RKO (cell line): ENCODE results near the gene CCT3.
"Not testable (repeated sequence)": the region's sequence is repeated elsewhere in the genome, so short reads cannot be mapped to it uniquely, and the experiment has no call there.

ENCODE experiments used
- DNase-seq: peaks from one replicate; pipeline ENCODE4 v3.0.0-alpha.2; 2016; ENCODE audit warnings: low spot score

CCT3 gene

DNA sequence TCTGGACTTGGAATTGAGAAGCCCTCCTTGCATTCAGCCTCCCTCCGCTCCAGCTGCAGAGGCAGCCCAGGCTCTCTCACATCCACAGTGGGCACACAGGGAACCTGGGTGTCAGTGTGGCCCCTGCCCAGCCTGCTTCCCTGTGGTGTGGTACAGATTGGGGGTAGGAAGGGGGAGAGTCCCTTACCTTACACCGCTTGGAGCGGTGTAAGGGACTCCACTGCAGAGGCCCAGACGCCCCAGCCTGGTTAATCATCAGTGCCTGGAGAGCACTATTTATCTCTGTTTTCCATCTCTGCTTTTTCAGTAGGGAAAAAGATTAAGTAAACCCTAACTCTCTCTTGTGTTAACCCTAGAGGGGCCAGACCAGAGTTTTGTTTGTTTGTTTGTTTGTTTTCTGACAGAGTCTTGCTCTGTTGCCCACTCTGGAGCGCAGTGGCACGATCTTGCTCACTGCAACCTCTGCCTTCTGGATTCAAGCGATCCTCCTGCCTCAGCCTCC, 30.1 kb upstream of the CCT3 start:
- DNase-seq, result no peak

DNA sequence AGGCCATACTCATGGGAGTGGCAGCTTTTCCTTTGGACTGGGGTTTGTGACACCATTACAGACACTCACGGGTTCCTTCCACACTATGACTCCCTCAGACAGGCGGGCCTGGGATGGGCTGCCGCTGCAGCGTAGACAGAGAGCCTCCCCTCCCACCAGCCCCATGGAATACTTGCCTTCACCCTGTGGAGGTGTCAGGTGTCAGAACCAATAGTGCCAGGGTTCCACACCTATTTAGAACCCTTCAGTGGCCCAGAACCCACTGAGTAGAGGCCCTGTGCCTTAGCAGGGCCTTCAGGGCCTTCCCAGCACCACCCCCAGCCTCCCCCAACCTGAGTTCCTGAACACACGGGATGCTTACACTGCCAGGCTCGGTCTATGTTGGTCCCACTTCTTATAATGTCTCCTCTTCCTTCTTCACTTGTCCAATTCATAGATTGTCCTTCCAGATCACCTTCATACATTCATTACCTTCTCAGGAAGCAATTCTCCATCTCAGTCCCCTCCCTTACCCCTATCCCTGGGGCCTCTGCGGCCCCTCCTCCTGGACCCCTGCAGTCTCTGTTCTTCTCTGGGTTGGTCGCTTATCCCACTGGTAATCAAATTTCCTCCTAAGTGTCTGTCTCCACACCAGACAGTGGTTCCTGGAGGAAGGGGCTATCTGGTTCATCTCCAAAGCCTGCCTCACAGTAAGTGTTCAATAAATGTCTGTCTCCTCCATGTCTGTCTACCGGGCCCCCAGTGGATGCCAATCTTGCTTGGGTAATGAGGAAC, 29.5 kb upstream of the CCT3 start:
- no peak for DNase-seq

- DNase-seq, result no peak
Observed at GRCh38 chr1:156366378-156367166, 28.5 kb upstream of the CCT3 start.

DNA sequence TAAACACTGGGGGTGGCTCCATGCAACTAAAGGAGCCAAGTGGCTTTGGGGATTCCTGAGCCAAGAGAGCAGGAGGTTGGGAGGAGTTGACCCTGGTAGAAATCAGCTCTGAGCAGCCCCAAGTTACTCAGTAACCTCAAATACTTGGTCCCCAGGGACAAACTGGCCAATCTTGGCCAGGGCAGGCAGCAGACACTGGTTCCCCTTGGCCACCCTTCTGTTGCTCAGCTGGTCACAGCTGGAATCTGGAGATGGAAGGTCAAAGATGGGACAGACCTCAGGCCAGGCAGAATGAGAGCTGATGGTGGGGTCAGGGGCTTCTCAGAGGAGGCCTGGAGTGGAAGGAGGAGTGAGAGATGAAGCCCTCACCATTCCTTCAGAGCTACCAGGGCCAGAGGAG, 27.7 kb upstream of the CCT3 start:
- no peak for DNase-seq

GRCh38 chr1:156360534-156360933, 22.4 kb upstream of the CCT3 start:
- no peak for DNase-seq

DNA sequence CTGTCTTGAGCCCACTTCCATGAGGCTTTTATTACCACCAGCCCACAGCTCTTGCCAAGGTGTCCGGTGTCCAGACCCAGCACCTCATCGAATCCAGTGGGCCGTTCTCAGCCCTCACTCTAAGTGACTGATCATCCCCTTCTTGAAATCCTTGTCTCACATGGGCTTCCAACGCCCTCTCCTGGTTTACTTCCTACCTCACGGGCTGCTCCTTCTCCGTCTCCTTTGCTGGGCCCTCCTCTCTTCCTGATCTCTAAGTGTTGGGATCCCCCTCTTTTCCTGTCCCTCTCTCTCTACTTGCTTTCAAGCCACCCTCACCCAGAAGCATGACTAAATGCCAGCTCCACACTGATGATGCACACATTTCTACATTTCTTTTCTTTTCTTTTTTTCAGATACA, 21.9 kb upstream of the CCT3 start:
- DNase-seq, result peak; percentile 18

GRCh38 chr1:156359249-156359648, 21.2 kb upstream of the CCT3 start:
- no peak for DNase-seq

GRCh38 chr1:156358641-156359040, 20.5 kb upstream of the CCT3 start:
- no peak for DNase-seq

DNA sequence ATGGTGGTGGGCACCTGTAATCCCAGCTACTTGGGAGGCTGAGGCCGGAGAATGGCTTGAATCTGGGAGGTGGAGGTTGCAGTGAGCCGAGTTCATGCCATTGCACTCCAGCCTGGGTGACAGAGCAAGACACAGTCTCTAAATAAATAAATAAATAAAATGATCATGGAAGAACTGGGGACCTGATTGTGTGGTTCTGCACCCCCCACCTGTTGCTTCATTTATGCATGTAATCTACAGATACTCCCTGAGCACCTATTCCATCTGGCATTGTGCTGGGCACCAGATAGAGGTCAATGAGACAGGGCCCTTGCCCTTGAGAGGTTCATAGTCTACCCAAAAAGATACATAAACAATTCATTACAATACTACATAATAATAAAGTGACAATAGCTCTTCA, 19.9 kb upstream of the CCT3 start:
- DNase-seq, result no peak

GRCh38 chr1:156356875-156357534, 18.9 kb upstream of the CCT3 start:
- no peak for DNase-seq

DNA sequence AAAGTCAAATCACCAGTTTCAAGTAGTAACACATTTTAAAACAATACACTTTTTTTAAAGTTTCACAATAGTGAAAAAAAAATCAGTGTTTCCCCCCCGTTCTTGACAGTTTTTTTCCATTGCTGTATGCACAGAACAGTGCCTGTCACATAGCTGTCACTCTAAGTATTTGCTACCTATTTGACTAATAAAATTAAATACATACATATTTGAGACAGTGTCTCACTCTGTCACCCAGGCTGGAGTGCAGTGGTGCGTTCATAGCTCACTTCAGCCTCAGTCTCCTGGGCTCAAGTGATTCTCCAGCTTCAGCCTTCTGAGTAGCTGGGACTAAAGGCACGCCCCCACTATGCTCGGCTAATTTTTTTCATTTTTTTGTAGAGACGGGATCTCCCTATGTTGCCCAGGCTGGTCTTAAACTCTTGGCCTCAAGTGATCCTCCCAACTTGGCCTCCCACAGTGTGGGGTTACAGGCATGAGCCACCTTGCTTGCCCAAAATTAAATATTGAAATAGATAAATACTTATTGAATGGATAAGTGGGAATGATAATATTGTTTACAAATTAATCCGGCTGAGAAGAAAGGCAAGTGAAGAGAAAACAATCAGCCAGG, 18.3 kb upstream of the CCT3 start:
- no peak for DNase-seq

GRCh38 chr1:156352481-156352880, 14.4 kb upstream of the CCT3 start:
- not testable (repeated sequence) for DNase-seq

- no peak for DNase-seq
Observed at GRCh38 chr1:156347331-156347730, 9.2 kb upstream of the CCT3 start.

GRCh38 chr1:156346636-156347035, 8.5 kb upstream of the CCT3 start:
- DNase-seq, result no peak

- DNase-seq, result not testable (repeated sequence)
Observed at GRCh38 chr1:156346035-156346434, 7.9 kb upstream of the CCT3 start.

DNA sequence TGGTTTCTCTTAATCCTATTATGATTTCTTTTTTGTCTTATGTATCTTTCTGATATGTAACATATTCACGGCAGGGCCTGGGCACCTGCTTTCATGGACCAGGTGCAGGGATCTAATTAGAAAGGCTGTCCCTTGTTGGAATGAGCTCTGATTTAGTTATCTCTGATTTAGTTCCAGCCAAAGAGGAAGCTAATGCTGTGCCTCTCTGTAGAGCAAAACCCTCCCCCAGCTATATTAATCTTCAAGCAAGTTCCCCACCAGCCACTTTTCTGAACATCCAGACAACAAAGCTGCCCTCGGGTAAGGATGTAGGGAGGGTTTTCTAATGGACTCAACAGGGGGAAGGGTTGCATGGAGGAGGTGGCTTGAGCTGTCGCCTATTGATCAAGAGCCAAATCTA, 6.3 kb upstream of the CCT3 start:
- DNase-seq, result no peak

DNA sequence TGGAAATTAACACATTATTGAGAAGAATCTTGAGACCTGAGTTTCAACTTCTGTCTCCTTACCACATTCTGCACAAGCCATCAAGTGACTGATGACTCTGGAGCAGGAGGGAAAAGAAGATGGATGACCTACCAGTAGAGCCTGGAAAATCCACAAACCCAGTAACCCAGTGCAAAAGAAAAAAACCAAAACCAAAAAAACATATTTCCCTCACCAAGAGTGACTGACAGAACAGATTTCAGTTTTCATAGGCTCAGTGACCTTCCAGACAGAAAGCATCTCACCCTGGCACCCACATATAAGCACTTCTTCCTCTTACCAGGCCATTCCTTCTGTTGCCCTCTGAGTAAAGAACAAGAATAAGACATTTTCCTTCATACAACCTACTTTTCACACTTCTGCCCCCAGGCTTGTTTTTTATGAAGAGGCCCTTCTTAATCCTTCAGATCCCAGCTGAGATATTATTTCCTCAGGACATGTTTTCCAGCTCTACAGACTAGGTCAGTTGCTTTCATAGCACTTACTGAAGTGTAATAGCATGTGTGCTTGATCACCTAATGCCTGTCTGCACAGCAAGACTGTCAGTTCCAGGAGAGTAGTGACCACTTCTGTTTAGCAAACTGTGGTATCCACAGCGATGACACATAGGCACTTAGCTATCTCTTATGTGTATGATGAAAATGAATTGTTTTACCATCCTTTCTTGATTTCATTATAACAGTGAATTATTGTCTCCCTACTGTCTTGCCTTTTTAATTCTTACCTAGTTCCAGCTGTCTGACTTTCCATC, 4.3 kb upstream of the CCT3 start:
- peak; percentile 30 for DNase-seq

DNA sequence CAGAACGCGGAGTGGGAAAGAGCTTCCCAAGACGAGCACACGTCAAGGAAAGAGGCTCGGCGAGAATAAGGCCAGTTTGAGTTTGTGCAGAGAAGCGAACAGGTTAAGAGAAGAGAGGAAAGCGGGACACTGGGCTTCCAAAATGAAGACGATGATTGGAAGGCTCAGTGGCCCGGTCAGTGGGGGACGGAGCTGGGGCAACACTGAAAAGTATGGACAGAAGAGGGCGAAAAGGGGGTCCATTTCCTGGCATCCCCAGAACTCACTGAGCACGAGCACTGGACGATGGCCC, 258 bp downstream of the CCT3 start:
- no peak for DNase-seq

- peak; percentile 32 for DNase-seq
Observed at GRCh38 chr1:156337052-156337887, 822 bp downstream of the CCT3 start.

- peak; percentile 78 for DNase-seq
Observed at GRCh38 chr1:156336242-156336641, 1.9 kb downstream of the CCT3 start.

DNA sequence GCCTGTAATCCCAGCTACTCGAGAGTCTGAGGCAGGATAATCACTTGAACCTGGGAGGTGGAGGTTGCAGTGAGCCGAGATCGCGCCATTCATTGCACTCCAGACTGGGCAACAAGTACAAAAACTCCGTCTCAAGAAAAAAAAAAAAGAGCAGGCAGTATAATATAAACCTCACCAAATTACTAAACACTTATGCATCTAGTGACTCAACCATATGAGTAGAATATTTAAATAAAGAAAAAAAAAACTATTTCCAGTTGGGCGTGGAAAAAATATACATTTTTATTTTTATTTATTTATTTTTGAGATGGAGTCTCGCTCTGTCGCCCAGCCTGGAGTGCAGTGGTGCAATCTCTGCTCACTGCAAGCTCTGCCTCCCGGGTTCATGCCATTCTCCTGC, 14.9 kb downstream of the CCT3 start:
- peak; percentile 77 for DNase-seq
